SU-DHL-6 (cell line): Measurements from ENCODE around the gene CYP3A5.

Experiments
- CTCF ChIP-seq: fragments of 200-600 bp; sonication (generic); IDR thresholded peaks from one replicate; pipeline ENCODE4 v1.5.1; 2017; ENCODE audit warnings: antibody characterized with exemption, mild to moderate bottlenecking, low read length, moderate library complexity; ENCODE audit not compliant: insufficient read depth, poor library complexity, severe bottlenecking
- EZH2phosphoT487 ChIP-seq: fragments of 200-600 bp; sonication (generic), shearing (Covaris generic); conservative IDR thresholded peaks from 2 replicates; pipeline ENCODE4 v1.6.1; 2018; ENCODE audit warnings: mild to moderate bottlenecking, antibody characterized with exemption, low read length, moderate library complexity, mixed read lengths

GRCh38 chr7:99693427-99694200 is 13.8 kb upstream of the CYP3A5 start:
- no peak for TF ChIP-seq CTCF
- TF ChIP-seq EZH2phosphoT487, result no peak
